Breast epithelium (tissue), 3 donors: ENCODE data around the gene SPTBN2.

Experiments
- CTCF ChIP-seq, 3 donors: fragments of 450-650 bp; IDR thresholded peaks; one replicate each; pipeline ENCODE4 v1.5.1; 2016 to 2017; ENCODE audit warnings: antibody characterized with exemption in 3 of 3, mild to moderate bottlenecking in 3 of 3, moderate library complexity in 3 of 3
- POLR2A ChIP-seq: fragments of 450-650 bp; IDR thresholded peaks from one replicate; pipeline ENCODE4 v1.6.1; 2016; ENCODE audit warnings: antibody characterized with exemption, mild to moderate bottlenecking, moderate library complexity

GRCh38 chr11:66752148-66752547, 23.1 kb upstream of the SPTBN2 start:
- TF ChIP-seq POLR2A (no peak), CTCF (IDR thresholded peaks at IDR 0.05) (no peak)
